Measurements from ENCODE around the gene SORBS1.

GRCh38 chr10:95538412-95538811, 22.8 kb downstream of the SORBS1 start:
- TF ChIP-seq CTCF (IDR thresholded peaks at IDR 0.05) (no peak), POLR2A (IDR thresholded peaks at IDR 0.05) (no peak)
